ENCODE data around the gene TMTC1.

Gene TMTC1

DNA sequence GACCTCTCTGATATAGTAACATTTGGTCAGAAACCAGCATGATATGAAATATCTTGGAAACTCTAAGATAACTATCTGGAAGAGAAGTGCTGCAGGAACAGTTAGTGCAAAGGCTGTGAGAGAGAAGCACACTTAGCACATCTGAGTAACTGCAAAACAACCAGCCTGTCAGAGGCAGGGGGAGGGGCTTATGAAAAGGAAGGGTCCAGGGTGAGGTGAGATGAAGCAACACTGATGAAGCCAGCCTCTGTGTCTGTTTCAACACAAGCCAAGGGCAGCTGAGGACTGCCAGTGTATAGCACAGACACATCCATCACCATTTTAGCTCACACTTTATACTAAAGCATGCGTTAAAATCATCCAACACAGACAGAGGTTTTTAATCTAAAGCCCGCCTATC, 248.8 kb downstream of the TMTC1 start:
- DNase-seq (ENCODE audit: low read depth): no peak
- TF ChIP-seq, protein P1, sequence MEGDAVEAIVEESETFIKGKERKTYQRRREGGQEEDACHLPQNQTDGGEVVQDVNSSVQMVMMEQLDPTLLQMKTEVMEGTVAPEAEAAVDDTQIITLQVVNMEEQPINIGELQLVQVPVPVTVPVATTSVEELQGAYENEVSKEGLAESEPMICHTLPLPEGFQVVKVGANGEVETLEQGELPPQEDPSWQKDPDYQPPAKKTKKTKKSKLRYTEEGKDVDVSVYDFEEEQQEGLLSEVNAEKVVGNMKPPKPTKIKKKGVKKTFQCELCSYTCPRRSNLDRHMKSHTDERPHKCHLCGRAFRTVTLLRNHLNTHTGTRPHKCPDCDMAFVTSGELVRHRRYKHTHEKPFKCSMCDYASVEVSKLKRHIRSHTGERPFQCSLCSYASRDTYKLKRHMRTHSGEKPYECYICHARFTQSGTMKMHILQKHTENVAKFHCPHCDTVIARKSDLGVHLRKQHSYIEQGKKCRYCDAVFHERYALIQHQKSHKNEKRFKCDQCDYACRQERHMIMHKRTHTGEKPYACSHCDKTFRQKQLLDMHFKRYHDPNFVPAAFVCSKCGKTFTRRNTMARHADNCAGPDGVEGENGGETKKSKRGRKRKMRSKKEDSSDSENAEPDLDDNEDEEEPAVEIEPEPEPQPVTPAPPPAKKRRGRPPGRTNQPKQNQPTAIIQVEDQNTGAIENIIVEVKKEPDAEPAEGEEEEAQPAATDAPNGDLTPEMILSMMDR (conservative IDR thresholded peaks at IDR 0.05; ENCODE audit: low read length): no peak
- no peak overlapping the region for H3K4me3 ChIP-seq (ENCODE audit: low read length)

DNA sequence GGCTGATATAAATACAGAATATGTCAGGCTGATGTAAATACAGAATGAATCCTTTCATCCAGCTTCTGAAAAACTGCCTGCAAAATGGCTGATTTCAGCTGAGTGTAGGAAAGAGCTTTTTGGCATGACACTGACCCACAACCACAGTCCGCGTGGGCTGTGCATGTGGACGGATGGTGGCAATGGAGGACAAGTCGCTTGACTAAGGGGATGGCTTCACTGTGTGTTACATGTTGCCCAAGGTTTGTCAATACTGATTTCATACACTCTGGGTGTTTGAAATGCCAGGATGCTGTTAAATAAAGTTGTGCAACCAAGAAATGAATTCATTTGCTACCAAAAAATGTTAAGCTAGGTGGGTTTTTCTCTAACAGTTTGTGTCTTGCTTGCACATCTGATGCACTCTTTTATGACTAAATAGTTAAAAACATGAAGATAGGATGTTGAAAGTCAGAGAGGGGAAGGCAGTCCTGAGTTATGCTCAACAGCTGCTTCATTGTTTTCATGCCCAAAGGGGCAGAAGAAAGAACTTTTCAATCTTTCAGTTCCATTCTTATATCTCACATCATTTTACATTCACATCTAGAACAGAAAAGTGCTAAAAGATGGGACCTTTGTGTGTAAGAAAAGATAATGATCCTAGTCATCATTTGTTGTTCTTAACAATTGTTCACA, 249.8 kb downstream of the TMTC1 start:
- TF ChIP-seq, protein P1 (conservative IDR thresholded peaks at IDR 0.05; ENCODE audit: low read length): no peak
- DNase-seq (ENCODE audit: low read depth): no peak
- no peak overlapping the region for H3K4me3 ChIP-seq (ENCODE audit: low read length)

DNA sequence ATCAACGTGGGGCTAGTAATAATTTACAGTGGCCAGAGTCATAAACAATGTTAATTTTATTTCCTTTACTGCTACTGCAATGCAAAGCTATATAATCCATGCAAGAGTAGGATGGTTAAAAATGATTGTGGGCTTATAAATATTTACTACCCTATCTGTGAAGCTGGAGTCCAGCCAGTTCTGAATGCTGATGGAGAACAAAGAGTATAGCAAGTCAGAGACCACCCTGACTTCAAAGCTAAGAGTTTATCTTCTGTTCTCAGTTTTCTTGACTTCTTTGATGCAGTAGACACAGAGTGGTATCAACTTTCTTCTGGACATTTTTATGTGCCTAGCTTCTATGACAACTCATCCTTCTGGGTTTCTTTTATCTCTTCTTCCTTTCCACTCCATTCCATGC, 252.3 kb downstream of the TMTC1 start:
- no peak for DNase-seq (ENCODE audit: low read depth)
- TF ChIP-seq, protein P1 (conservative IDR thresholded peaks at IDR 0.05; ENCODE audit: low read length): no peak

DNA sequence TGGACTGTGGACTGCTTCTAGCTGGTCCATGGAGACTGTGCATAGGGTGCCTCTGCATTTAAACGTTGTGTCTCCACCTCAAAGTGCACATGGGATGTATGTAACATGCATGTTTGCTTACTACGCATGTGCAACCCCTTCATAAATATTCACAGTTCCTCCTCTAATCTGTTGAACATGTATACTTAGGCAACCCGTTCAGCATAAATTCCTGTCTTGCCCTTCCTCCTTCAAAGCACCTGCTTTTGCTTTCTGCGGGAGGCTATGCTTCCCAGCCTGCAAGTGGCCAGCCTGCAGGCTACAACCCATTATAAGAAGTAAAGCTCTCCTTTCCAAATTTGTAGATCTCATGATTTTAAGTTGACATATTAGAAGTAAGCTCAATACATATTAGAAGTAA, 253.3 kb downstream of the TMTC1 start:
- DNase-seq (ENCODE audit: low read depth): no peak
- no peak overlapping the region for H3K4me3 ChIP-seq (ENCODE audit: low read length)
- TF ChIP-seq, protein P1 (conservative IDR thresholded peaks at IDR 0.05; ENCODE audit: low read length): no peak

More for the DNA sequence above, 252.3 kb downstream of the TMTC1 start:
- no peak overlapping the region for H3K4me3 ChIP-seq (ENCODE audit: low read length)

DNA sequence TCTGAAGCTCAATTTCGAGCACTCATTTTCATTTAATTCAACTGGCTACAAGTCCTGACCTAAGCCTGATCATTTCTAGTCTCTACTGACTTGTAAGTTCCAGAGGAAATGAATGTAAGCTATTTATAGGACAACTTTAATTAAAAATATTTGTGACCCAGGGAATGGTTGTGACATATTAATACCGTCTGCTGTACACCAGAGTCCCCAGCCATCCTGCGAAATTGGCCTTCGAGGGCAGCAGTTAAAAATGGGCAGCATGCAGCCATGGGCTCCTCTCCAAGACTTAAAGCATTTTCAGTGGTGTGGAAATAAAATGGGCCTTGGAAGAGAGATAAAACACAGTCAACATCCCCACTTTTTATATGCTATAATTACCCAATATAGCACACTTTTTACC, 255.6 kb downstream of the TMTC1 start:
- no peak overlapping the region for H3K4me3 ChIP-seq (ENCODE audit: low read length)
- no peak for DNase-seq (ENCODE audit: low read depth)
- TF ChIP-seq, protein P1 (conservative IDR thresholded peaks at IDR 0.05; ENCODE audit: low read length): no peak

DNA sequence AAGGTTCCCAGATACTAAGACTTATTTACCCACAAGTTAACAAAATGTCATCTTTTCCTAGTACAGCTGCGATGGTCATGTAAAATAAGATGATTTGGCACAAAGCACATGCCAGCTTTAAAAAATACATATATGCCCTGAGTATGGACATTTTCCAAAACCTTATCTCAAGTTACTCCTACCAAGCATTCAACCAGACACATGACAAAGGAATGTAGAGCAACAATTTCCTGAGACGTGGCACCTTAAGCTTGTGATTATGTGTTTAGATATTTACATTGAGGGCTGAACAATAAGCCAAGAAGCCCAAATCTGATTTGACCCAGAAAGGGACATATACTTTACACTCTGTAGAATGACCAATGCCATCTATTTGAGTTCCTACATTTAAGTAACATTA, 261.8 kb downstream of the TMTC1 start:
- TF ChIP-seq, protein P1 (conservative IDR thresholded peaks at IDR 0.05; ENCODE audit: low read length): no peak
- H3K4me3 ChIP-seq (ENCODE audit: low read length): no peak overlapping the region
- DNase-seq (ENCODE audit: low read depth): no peak

DNA sequence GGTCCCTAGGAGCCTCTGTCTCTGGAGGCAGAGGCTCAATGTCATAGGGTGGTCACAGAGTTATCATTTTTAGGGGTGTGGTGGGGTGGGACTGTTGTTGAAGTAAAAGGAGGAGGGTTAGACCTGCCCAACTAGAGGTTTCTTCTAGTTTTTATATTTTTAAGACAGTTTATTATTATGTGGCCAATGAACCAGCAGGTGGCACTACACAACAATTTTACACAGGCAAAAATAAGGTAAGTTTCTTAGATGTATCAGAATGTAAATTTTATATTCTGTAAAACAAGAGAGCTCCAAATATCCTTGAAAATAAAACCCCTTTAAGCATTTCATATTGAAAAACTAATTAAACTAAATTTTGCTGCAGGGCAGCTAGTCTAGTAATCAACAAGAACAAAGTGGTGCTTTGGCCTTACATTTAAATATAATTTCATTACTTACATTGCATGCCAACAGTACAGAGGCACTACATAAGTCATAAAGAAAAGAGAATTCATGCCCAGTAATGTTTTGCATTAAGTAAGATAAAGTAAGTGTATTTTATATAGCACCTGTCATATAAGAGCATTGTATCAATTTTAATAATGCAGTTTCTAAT, 264.1 kb downstream of the TMTC1 start:
- no peak overlapping the region for H3K4me3 ChIP-seq (ENCODE audit: low read length)
- TF ChIP-seq, protein P1 (conservative IDR thresholded peaks at IDR 0.05; ENCODE audit: low read length): peak; percentile 66
- peak; percentile 49 for DNase-seq (ENCODE audit: low read depth)

All from AG10803 (cell line).